Natural killer cell treated with Interleukin-12 subunit alpha and Interleukin-12 subunit beta and Interleukin-15 and Interleukin-18, amount 100 ng/mL, for 72 hours (primary cell): Measurements from ENCODE around the gene GSPT1. TPM values are rescaled to one million over a fixed set of nuclear protein-coding genes. Genes with fewer than 3 reads are reported as not detected.

ENCODE experiments used
- ATAC-seq, 2 donors: fragments of 150-1000 bp; cut with Tn5 transposase in 1 of 2; sonication (Bioruptor Pico), chemical (Tn5 transposase) in 1 of 2; 2 replicates each; pipeline ENCODE4 v1.10.0; 2021
- DNase-seq: peaks from one replicate; pipeline ENCODE4 v3.0.0; 2022; ENCODE audit warnings: low spot score
- H3K27ac Mint-ChIP-seq, 2 donors: 1 replicate in 1 of 2; 2 replicates in 1 of 2; pipeline ENCODE4 v1.8.0; 2022; ENCODE audit warnings: mixed read lengths in 2 of 2, mild to moderate bottlenecking in 1 of 2, moderate library complexity in 1 of 2
- H3K27me3 Mint-ChIP-seq, 2 donors: 1 replicate in 1 of 2; 2 replicates in 1 of 2; pipeline ENCODE4 v1.8.0; 2022; ENCODE audit warnings: mixed read lengths in 2 of 2
- H3K36me3 Mint-ChIP-seq: one replicate; pipeline ENCODE4 v1.8.0; 2022; ENCODE audit warnings: mixed read lengths
- H3K4me1 Mint-ChIP-seq, 2 donors: 1 replicate in 1 of 2; 2 replicates in 1 of 2; pipeline ENCODE4 v1.8.0; 2022; ENCODE audit warnings: low read depth in 2 of 2, mixed read lengths in 2 of 2, mild to moderate bottlenecking in 1 of 2
- H3K4me3 Mint-ChIP-seq: one replicate; pipeline ENCODE4 v1.8.0; 2022; ENCODE audit warnings: mixed read lengths
- H3K9me3 Mint-ChIP-seq: 2 replicates; pipeline ENCODE4 v1.8.0; 2022; ENCODE audit warnings: mixed read lengths
- total RNA-seq, 2 donors: library from RNA; stranded (reverse); gene quantifications; one replicate each; pipeline ENCODE4 v1.2.3, GENCODE V29; 2022

The GSPT1 gene
- total RNA-seq, 2 donors from 2014 or later, result 127 to 175 TPM

GRCh38 chr16:11868412-11868980, 47.3 kb downstream of the GSPT1 start:
- H3K4me3 Mint-ChIP-seq, result no peak overlapping the region
- peaks cover 6% of the 10 kb centered on the region for H3K36me3 Mint-ChIP-seq
- DNase-seq (no peak), ATAC-seq (no peak)
- H3K4me1 Mint-ChIP-seq, result peaks cover 0 to 12% of the 10 kb centered on the region in 2 donors
- H3K27me3 Mint-ChIP-seq, result no peaks in the 10 kb centered on the region
- H3K27ac Mint-ChIP-seq, result no peak overlapping the region
- H3K9me3 Mint-ChIP-seq, result no peaks in the 10 kb centered on the region

GRCh38 chr16:11862489-11862888, 53.3 kb downstream of the GSPT1 start:
- Mint-ChIP-seq H3K27me3 (no peaks in the 10 kb centered on the region), H3K27ac (no peak overlapping the region), H3K9me3 (no peaks in the 10 kb centered on the region), H3K4me3 (no peak overlapping the region), H3K4me1 (peaks cover 10 to 15% of the 10 kb centered on the region in 2 donors), H3K36me3 (no peaks in the 10 kb centered on the region)
- DNase-seq (no peak), ATAC-seq (no peak)

- Mint-ChIP-seq H3K27ac (peak overlapping the region in 1 of 2 donors; percentile 21), H3K36me3 (peaks cover 4% of the 10 kb centered on the region), H3K9me3 (no peaks in the 10 kb centered on the region), H3K4me3 (no peak overlapping the region), H3K4me1 (peaks cover 27 to 35% of the 10 kb centered on the region in 2 donors), H3K27me3 (no peaks in the 10 kb centered on the region)
- ATAC-seq (no peak), DNase-seq (no peak)
Observed at GRCh38 chr16:11857161-11857560, 58.6 kb downstream of the GSPT1 start.

- Mint-ChIP-seq H3K4me1 (peaks cover 30 to 39% of the 10 kb centered on the region in 2 donors), H3K4me3 (peak overlapping the region; percentile 99), H3K36me3 (peaks cover 14% of the 10 kb centered on the region), H3K27ac (peak overlapping the region; percentile 93 to 97), H3K27me3 (no peaks in the 10 kb centered on the region), H3K9me3 (no peaks in the 10 kb centered on the region)
- ATAC-seq, result no peak
- DNase-seq, result no peak
Observed at GRCh38 chr16:11852092-11852809, 63.5 kb downstream of the GSPT1 start.

GRCh38 chr16:11851294-11852091, 64.3 kb downstream of the GSPT1 start, which contains the start of gene RSL1D1:
RSL1D1 (minus strand) TSS chr16:11851542; CDS start chr16:11851512, 30 bp downstream.
- H3K4me1 Mint-ChIP-seq, result peaks cover 34% of the 10 kb centered on the region in 2 donors
- peak; percentile 94 for DNase-seq
- no peaks in the 10 kb centered on the region for H3K27me3 Mint-ChIP-seq
- H3K4me3 Mint-ChIP-seq, result peak within 1 kb of the TSS; percentile 99
- H3K27ac Mint-ChIP-seq, result peak within 1 kb of the TSS; percentile 93 to 97
- peaks cover 22% of the 10 kb centered on the region for H3K36me3 Mint-ChIP-seq
- no peaks in the 10 kb centered on the region for H3K9me3 Mint-ChIP-seq
- ATAC-seq, result peak; percentile 96 to 97

DNA sequence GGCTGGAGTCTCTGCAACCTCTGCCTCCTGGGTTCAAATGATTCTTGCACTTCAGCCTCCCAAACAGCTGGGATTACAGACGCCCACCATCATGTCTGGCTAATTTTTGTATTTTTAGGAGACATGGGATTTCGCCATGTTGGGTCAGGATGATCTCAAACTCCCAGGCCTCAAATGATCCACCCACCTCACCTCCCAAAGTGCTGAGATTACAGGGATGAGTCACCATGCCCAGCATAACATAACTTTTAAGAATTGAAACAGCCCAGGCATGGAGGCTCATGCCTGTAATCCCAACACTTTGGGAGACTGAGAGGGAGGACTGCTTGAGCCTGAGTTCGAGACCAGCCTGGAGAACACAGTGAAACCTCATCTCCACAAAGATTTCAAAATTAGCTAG, 66.9 kb downstream of the GSPT1 start:
- Mint-ChIP-seq H3K27ac (peak overlapping the region in 1 of 2 donors; percentile 51), H3K9me3 (no peaks in the 10 kb centered on the region), H3K36me3 (peaks cover 29% of the 10 kb centered on the region), H3K27me3 (no peaks in the 10 kb centered on the region), H3K4me3 (peak overlapping the region; percentile 59), H3K4me1 (peaks cover 21 to 25% of the 10 kb centered on the region in 2 donors)
- DNase-seq (no peak), ATAC-seq (no peak)

DNA sequence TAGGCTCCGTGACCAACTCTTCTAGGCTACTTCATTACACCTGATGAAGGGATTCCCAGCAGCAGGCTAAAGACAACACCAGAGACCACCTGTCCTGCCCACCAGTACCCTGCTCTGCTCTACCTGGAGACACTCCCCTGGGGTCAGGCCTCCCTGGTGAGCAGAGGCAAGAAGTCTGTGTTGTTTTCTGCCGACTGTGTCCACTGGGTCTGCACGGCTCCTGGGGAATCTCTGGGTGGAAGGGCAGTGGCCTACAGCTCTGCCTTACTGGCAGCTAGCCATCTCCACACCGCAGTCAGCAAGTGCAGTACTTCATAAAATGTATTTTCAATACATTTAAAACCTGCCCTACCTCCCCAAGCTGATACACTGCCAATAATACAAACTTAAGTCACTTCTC, 71.3 kb downstream of the GSPT1 start:
- no peak for ATAC-seq
- no peaks in the 10 kb centered on the region for H3K9me3 Mint-ChIP-seq
- H3K27me3 Mint-ChIP-seq, result no peaks in the 10 kb centered on the region
- H3K36me3 Mint-ChIP-seq, result peaks cover 31% of the 10 kb centered on the region
- H3K4me1 Mint-ChIP-seq, result peaks cover 4 to 11% of the 10 kb centered on the region in 2 donors
- DNase-seq, result no peak
- H3K27ac Mint-ChIP-seq, result no peak overlapping the region
- H3K4me3 Mint-ChIP-seq, result no peak overlapping the region

GRCh38 chr16:11843861-11844260, 71.9 kb downstream of the GSPT1 start:
- no peaks in the 10 kb centered on the region for H3K9me3 Mint-ChIP-seq
- no peak for ATAC-seq
- no peak overlapping the region for H3K27ac Mint-ChIP-seq
- H3K36me3 Mint-ChIP-seq, result peaks cover 32% of the 10 kb centered on the region
- H3K27me3 Mint-ChIP-seq, result no peaks in the 10 kb centered on the region
- H3K4me3 Mint-ChIP-seq, result no peak overlapping the region
- DNase-seq, result no peak
- H3K4me1 Mint-ChIP-seq, result peaks cover 4 to 11% of the 10 kb centered on the region in 2 donors

- peaks cover 32% of the 10 kb centered on the region for H3K36me3 Mint-ChIP-seq
- H3K4me3 Mint-ChIP-seq, result no peak overlapping the region
- H3K9me3 Mint-ChIP-seq, result no peaks in the 10 kb centered on the region
Observed at GRCh38 chr16:11843206-11843605, 72.5 kb downstream of the GSPT1 start.

DNA sequence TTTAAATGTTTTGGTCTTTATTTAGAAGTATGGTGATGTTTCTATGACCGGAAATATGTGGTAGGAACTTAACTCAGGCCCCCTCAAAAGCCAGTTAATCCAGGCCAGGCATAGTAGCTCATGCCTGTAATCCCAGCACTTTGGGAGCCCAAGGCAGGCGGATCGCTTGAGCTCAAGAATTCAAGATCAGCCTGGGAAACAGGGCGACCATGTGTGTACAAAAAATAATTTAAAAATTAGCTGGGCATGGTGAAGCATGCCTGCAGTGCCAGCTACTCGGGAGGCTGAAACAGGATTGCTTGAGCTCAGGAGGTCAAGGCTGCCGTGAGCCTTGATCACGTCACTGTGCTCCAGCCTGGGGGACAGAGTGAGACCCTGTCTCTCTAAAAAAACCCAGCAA, 74.7 kb downstream of the GSPT1 start:
- H3K4me3 Mint-ChIP-seq, result no peak overlapping the region

More at GRCh38 chr16:11843206-11843605, 72.5 kb downstream of the GSPT1 start:
- DNase-seq, result no peak
- Mint-ChIP-seq H3K27me3 (no peaks in the 10 kb centered on the region), H3K27ac (no peak overlapping the region), H3K4me1 (peaks cover 4 to 11% of the 10 kb centered on the region in 2 donors)
- ATAC-seq, result no peak

GRCh38 chr16:11836650-11837244, 79.0 kb downstream of the GSPT1 start:
- no peaks in the 10 kb centered on the region for H3K27me3 Mint-ChIP-seq
- H3K36me3 Mint-ChIP-seq, result peaks cover 17% of the 10 kb centered on the region
- no peak for ATAC-seq
- peaks cover 0 to 4% of the 10 kb centered on the region in 2 donors for H3K4me1 Mint-ChIP-seq
- DNase-seq, result no peak
- H3K27ac Mint-ChIP-seq, result no peak overlapping the region
- H3K9me3 Mint-ChIP-seq, result no peaks in the 10 kb centered on the region
- H3K4me3 Mint-ChIP-seq, result no peak overlapping the region

More for the DNA sequence above, 74.7 kb downstream of the GSPT1 start:
- H3K27me3 Mint-ChIP-seq, result no peaks in the 10 kb centered on the region
- peaks cover 25% of the 10 kb centered on the region for H3K36me3 Mint-ChIP-seq
- no peak overlapping the region for H3K27ac Mint-ChIP-seq
- DNase-seq (no peak), ATAC-seq (no peak)
- H3K4me1 Mint-ChIP-seq, result peaks cover 0 to 5% of the 10 kb centered on the region in 2 donors
- H3K9me3 Mint-ChIP-seq, result no peaks in the 10 kb centered on the region

- Mint-ChIP-seq H3K4me3 (no peak overlapping the region), H3K27me3 (no peaks in the 10 kb centered on the region), H3K27ac (no peak overlapping the region), H3K9me3 (no peaks in the 10 kb centered on the region), H3K4me1 (peaks cover 0 to 4% of the 10 kb centered on the region in 2 donors), H3K36me3 (peaks cover 17% of the 10 kb centered on the region)
- DNase-seq, result no peak
- no peak for ATAC-seq
Observed at GRCh38 chr16:11835891-11836649, 79.7 kb downstream of the GSPT1 start.

GRCh38 chr16:11835309-11835708, 80.4 kb downstream of the GSPT1 start:
- Mint-ChIP-seq H3K4me1 (peaks cover 0 to 4% of the 10 kb centered on the region in 2 donors), H3K27me3 (no peaks in the 10 kb centered on the region), H3K9me3 (no peaks in the 10 kb centered on the region), H3K4me3 (no peak overlapping the region), H3K27ac (no peak overlapping the region), H3K36me3 (peaks cover 15% of the 10 kb centered on the region)
- ATAC-seq, result peak in 1 of 2 donors; percentile 38
- no peak for DNase-seq
